Hematopoietic multipotent progenitor cell treated with erythropoietin and hydrocortisone succinate and interleukin-3 and kit ligand, for 17 days (in vitro differentiated cells): ENCODE measurements around the gene NAA60.

Source experiments
- DNase-seq: peaks from one replicate; pipeline ENCODE4 v3.0.0-alpha.2; 2015; ENCODE audit warnings: low spot score

The NAA60 gene

DNA sequence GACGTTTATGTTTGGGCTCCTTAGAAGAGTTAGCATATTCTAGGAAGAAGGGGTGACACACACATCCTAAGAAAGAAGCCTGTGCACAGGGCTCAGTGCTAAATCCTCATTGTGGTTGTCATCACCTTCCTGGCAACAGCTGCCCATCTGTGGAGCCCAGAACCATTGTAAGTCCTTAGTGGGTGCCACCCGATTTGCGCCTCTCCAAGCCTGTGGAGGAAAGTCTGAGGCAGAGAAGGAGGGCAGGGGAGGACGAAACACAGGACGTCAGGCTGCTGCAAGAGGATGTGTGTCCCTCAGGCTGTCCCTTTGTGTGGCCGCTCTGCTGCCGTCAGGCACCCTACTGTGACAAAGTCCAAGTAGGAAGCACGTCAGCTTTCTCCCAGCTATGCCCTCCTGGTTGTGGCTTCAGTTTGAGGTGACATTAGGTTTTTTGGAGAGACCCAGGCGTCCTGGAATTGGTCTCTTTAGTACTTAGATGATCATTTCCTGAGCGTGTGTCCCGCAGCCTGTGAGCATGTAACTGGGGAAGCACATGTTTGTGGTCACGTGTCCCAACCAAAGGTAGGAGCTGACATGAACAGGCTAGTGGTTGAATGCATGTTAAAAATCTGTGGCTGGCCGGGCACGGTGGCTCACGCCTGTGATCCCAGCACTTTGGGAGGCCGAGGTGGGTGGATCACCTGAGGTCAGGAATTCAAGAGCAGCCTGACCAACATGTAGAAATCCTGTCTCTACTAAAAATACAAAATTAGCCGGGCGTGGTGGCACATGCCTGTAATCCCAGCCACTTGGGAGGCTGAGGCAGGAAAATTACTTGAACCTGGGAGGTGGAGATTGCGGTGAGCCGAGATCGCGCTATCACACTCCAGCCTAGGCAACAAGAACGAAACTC, 68.1 kb downstream of the NAA60 start:
- DNase-seq = no peak

DNA sequence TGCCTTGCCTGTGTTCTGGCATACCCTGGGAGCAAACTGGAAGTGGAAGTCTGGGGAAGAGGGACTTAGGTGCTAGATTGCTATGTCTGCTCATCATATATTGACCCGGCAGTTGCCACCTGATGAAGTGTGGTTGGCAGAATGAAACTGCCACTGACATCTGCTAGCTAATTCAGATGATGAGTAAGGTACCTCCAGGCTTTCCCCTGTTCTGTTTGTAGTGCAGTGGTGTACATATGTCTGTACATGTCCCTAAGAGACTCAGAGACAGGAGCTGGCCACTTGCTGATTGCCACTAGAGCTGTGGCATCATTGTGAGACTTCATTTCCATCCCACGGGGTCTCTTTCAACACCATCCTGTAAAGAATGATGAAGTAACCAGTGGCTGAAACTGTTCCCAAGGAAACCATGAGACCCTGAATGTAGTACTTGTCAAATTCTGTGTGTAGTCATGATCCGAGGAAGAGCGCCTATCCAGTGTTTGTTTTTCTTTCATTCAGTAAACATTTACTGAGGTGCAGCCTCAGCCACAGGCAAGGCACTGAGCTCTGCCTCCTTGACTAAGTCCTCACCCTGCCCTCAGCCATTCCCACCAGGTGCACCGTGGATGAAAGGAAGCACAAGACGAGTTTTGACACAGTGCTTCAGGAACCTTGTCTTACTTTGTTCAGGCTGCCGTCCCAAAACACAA, 70.6 kb downstream of the NAA60 start:
- DNase-seq = no peak

DNA sequence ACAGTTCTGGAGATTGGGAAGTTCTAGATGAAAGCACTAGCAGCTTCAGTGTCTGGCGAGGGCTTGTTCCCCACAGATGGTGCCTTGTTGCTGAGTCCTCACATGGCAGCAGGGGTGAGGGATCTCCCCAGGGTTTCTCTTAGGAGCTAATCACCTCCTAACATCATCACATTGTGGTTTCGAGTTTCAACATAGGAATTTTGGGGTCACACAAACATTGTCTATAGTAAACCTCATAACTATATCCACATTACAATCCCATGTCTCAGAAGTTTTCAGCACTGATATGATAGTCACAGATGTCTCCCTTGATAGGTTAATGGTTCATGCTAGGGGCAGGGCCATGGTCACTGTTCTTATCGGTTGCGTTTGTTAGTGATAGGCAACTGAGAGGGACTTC, 71.1 kb downstream of the NAA60 start:
- DNase-seq = no peak

DNA sequence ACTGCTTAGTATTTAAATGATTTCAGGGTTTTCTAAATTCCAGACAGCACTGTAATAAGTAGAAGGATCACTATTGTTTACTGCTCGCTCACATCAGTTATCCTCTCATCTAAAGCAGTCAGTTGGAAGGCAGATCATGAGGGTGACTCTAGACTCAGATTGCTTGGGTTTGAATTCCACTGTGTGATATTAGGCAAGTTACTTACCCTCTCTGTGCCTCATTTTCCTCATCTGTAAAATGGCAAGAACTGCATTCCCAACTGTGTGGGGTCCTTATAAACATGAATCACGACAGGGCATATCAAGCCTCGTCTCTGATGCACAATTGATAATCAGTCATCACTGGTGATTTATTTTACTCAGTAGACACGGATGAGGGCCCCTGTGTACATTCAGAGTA, 72.4 kb downstream of the NAA60 start:
- no peak for DNase-seq

DNA sequence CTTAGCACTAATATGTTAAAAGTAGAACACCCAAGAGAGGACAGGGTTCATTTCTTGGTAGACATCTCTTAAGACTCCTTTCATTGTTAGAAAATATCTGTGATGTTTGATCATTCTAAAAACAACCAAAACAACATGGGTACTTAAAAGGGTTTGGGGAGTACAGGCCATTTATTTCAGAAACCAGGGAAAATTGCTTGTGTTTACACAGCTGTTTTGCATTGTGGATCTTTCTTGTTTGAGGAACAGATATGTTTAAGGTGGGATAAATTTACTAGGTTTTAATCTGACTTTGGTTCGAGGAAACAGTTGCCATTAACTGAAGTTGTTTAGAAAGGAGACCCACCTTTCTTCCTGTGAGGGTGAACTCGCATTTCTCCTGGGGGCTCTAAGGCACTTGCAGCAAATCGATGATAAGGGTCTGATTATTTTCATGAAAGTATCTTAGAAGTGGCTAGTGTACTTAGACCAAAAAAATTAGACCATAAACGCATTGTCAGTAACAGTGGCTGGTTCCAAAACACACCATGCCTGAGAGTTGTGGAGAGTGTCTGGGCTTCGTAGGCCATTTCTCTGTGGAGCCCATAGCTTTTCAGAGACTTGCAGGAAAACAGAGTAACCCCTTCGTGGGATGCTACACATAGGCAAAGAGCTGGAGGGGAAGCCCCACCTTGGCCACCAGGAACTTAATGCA, 75.0 kb downstream of the NAA60 start:
- no peak for DNase-seq

DNA sequence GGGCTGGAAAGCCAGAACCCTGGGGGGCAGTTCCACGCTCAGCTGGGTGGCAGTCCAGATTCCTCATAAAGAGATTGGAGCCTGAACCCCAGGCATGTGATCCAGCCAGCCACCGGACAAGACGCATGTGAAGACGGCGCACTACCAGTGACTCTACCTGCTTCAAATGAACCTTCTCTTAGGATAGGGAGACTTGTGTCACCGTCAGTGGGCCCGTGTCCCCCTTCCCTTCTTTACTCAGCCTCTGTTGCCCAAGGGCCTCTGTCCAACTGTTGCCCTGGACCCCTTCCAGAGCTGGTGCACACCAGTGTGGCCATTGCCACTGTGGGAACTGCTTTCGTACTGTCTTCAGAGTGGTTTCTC, 75.5 kb downstream of the NAA60 start:
- DNase-seq = no peak

DNA sequence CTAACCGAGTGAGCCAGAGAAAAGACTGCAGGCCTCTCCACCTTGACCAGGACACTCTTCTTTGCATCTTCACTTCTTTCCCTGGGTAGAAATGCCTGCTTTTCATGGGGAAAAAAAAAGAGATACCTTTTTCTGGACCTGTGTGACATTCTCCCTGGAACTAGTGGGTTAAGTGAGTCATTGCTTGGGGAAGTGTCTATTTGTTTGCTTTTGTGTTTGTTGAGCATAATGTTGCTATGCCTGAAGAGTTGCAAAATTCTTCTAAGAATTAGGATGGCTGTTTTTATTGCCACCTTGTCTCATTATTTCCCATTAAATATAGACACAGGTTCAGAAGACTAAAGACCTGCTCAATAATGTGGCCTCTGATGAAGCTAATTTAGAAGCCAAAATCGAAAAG, 76.1 kb downstream of the NAA60 start:
- DNase-seq = no peak

DNA sequence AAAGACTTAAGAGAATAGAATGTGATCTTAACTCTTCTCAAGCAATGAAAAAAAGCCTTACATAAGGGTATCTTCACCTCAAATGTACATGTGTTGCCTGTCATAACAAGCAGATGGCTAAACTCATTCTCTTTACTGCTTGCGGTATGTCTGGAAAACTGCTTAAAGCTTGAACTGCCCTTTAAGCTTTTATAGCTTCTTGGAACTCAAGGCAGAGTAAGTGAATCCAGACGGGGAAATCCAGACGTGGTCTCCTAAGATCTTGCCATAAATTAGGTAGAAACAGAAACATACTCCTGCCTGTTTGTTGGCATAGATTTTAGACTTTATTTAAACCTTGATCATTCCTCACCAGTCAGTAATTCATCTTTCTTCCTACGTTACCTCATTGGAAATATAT, 76.9 kb downstream of the NAA60 start:
- DNase-seq = no peak

DNA sequence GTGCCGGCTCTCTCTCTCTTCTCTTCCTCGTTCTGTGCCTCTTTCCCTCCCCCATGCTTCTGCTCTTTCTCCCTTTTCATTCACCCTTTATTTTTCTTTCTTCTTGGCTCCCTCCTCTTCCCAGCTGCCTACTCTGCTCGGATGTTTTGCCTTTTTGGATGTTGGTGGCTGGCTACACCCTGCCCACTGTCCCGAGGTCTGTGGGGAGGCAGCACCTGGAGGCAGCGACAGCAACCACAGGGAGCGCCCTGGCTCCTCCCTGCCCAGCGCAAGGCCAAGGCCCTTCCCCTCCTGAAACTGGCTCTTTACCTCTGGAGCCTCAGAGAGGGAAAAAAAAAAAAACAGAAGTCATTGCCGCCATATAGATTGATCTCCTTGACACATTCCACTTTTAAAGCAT, 77.4 kb downstream of the NAA60 start:
- DNase-seq = no peak

DNA sequence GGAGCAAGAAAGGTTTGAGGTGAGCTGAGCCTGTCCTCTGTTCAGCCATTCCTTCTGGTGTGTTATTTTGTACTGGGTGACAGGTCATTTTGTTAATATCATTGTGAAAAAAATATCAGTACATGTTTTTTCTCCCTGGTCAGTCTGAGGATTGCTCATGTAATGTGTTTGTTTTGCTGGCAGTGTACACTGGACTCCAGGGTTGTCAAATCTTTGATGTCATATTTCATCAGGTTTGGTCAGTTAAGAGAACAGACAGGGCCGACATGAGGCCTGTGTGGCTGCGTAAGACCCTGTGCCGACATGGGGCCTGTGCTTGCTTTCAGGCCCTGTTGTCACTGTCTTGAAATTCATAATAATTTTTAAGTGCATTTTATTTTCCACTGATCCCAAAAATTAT, 79.8 kb downstream of the NAA60 start:
- DNase-seq = no peak

DNA sequence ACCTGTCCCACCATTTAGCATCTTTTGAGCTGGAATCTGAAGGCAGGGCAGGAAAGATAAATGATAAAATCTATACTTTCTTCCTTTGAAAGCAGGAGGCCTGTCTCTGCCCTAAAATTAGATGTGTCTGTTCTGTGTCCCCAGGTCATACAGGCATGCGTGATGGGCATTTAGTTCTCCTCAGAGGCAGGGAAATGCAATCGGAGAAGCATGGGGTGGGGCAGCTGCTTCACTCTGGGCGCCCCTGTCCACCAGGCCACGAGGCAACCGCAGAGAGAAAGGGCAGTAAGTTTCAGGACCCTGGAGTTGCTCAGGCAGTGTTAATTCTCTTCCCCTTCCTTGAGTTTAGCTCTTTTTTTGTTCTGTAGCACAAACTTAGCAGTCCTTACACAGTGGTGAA, 82.5 kb downstream of the NAA60 start:
- DNase-seq = no peak

DNA sequence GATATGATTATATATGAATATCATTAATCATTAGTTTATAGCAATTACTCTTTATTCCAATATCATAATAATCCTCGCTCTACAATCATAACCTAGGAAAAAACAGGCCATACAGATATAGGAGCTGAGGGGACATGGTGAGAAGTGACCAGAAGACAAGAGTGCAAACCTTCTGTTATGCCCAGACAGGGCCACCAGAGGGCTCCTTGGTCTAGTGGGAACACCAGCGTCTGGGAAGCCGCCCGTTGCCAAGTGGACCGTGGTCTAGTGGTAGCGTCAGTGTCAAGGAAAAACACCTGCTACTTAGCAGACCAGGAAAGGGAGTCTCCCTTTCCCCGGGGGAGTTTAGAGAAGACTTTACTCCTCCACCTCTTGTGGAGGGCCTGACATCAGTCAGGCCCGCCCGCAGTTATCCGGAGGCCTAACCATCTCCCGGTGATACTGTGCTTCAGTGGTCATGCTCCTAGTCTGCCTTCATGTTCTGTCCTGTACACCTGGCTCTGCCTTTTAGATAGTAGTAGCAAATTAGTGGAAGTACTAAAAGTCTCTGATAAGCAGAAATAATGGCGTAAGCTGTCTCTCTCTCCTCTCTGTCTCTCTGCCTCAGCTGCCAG, 83.8 kb downstream of the NAA60 start:
- peak; percentile 52 for DNase-seq

DNA sequence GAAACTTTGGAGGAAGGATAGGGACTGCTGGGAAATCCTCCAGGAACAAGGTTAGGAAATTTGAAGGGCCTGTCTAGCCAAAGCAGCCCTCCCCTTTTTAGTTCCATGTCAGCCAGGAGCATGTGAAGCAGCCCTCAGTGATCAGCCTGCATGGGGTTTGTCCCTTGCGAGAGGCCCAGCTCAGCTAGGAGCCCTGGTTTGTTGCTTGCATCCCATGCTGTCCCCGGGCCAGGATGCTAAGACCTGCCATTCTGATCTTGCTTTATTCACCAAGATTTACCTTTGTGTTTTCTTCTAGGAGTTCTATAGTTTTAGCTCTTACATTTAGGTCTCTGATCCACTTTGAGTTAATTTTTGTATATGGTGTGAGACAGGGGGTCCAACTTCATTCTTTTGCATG, 84.9 kb downstream of the NAA60 start:
- no peak for DNase-seq

DNA sequence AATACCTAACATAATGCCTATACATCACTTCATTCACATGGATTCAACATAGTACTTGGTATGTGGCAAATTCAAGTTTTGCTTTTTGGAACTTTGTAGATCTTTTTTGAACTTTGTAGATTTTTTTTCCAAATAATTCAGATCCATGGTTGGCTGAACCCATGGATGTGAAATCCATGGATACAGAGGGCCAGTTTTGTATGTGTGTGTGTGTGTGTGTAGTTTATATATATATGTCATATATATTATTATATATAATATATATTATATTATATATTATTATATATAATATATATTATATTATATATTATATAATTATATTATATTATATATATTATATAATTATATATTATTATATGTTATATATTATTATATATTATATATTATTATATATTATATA, 85.7 kb downstream of the NAA60 start:
- DNase-seq = no peak

DNA sequence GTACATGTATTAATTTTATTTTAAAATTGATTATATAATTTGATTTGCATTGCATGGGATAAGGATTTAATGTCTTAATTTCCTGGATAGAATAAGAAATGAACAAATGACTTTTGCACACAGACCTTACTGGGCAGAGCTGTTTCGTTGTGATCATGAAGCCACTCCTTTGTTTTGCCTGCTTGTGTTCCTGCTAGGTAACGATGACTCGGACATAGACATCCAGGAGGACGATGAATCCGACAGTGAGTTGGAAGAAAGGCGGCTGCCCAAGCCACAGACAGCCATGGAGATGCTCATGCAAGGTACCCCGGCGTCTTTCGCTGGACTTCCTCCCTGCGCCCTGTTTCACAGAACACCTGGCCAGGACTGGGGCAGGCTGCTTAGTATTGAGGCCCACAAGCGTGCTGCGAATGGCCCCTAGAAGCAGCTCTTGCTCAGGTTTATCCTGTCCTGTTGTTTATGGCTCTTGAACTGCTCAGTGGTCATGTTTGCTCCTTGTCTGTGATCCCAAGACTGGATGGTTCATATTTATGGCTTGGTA, 87.0 kb downstream of the NAA60 start:
- DNase-seq = no peak

DNA sequence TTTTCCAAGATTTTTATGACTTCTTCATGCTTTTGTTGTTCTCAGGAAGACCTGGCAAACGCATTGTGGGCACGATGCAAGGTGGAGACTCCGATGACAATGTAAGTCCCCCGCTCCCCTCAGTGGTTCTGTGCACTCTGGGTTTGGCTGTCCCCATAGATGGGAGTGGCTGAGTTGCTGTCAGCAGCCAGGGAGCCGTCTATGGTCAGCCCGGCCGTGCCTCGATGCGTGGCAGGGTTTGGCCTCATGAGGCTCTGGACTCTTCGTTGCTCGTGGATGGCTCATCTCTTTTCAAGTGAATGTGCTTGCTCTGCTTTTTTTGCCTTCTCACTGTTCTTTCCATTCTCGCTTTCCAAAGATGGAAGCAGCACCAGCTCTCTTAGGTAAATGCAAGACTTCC, 89.3 kb downstream of the NAA60 start:
- no peak for DNase-seq

DNA sequence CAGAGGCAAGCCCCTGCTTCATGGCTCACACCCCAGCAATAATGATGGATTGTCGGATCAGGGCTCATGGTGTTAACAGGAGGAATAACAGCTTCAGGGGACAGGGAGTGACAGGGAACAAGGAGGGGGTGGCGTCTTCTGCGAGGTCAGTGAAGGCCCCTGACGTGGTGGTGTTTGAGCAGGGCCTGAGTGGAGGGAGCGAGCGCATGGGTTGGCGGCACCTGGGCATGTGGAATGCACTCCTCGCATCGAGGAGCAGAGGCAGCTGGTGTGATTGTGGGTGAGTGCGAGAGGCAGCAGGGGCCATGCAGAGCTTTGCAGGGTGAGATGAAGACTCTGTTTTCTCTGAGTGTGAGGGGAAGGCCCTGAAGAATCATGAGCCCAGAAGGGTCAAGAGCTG, 90.6 kb downstream of the NAA60 start:
- DNase-seq = no peak

DNA sequence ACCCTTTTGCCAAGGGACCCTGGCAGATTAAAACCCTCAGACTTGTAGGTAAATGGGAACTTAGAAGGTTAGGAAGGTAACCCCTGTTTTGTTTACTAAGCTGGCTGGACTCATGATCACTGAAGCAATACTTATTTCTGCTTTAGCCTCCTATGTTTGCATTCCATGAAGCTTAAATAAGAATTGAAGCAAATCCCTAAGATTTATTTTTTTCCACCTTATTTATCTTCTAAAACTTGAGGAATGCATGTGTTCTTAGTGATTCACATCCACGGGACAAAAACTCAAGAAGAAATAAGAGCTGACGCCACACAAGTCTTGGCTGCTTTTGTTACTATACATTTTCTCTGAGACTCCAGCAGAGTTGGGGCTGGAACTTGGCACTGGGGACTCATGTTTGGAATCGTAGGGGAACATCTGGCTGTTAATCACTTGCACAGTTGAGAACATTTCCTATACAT, 92.8 kb downstream of the NAA60 start:
- no peak for DNase-seq
